ENCODE results near the gene PLK5.

PLK5 gene

DNA sequence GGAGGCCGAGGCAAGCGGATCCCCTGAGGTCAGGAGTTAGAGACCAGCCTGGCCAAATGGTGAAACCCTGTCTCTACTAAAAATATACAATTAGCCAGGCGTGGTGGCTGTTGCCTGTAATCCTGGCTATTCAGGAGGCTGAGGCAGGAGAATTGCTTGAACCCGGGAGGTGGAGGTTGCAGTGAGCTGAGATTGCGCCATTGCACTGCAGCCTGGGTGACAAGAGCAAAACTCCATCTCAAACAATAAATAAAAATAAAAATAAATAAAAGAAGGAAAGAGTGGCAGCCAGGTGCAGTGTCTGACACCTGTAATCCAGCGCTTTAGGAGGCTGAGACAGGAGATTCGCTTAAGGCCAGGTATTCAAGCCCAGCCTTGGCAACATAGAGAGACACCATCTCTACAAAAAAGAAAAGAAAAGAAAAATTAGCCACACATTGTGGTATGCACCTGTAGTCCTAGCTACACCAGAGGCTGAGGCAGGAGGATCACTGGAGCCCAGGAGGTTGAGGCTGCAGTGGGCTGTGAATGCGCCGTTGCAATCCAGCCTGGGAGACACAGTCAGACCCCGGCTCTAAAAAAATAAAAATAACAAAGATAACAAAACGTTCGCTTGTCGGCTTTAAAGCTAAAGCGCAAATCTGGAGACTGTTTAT, 21.3 kb upstream of the PLK5 start:
- no peak overlapping the region for H3K4me3 ChIP-seq (ENCODE audit: low read depth, low read length)
- TF ChIP-seq MYC (IDR thresholded peaks at IDR 0.05; ENCODE audit: low read depth, low read length) (no peak), POLR2A (IDR thresholded peaks at IDR 0.05; ENCODE audit: extremely low read depth, insufficient read length) (no peak)
- TF ChIP-seq, protein P1, sequence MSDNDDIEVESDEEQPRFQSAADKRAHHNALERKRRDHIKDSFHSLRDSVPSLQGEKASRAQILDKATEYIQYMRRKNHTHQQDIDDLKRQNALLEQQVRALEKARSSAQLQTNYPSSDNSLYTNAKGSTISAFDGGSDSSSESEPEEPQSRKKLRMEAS (IDR thresholded peaks at IDR 0.05; ENCODE audit: low read depth, low read length) = no peak
- TF ChIP-seq, protein P2, sequence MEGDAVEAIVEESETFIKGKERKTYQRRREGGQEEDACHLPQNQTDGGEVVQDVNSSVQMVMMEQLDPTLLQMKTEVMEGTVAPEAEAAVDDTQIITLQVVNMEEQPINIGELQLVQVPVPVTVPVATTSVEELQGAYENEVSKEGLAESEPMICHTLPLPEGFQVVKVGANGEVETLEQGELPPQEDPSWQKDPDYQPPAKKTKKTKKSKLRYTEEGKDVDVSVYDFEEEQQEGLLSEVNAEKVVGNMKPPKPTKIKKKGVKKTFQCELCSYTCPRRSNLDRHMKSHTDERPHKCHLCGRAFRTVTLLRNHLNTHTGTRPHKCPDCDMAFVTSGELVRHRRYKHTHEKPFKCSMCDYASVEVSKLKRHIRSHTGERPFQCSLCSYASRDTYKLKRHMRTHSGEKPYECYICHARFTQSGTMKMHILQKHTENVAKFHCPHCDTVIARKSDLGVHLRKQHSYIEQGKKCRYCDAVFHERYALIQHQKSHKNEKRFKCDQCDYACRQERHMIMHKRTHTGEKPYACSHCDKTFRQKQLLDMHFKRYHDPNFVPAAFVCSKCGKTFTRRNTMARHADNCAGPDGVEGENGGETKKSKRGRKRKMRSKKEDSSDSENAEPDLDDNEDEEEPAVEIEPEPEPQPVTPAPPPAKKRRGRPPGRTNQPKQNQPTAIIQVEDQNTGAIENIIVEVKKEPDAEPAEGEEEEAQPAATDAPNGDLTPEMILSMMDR (IDR thresholded peaks at IDR 0.05; ENCODE audit: low read depth, low read length) = no peak
- DNase-seq (ENCODE audit: low read depth) = no peak

- TF ChIP-seq POLR2A (IDR thresholded peaks at IDR 0.05; ENCODE audit: extremely low read depth, insufficient read length) (no peak), MYC (IDR thresholded peaks at IDR 0.05; ENCODE audit: low read depth, low read length) (peak; percentile 84)
- TF ChIP-seq, protein P1 (IDR thresholded peaks at IDR 0.05; ENCODE audit: low read depth, low read length) = peak; percentile 81
- TF ChIP-seq, protein P2 (IDR thresholded peaks at IDR 0.05; ENCODE audit: low read depth, low read length) = peak; percentile 45
- no peak overlapping the region for H3K4me3 ChIP-seq (ENCODE audit: low read depth, low read length)
- DNase-seq (ENCODE audit: low read depth) = peak; percentile 53
Observed at GRCh38 chr19:1503089-1503924, 20.6 kb upstream of the PLK5 start.

DNA sequence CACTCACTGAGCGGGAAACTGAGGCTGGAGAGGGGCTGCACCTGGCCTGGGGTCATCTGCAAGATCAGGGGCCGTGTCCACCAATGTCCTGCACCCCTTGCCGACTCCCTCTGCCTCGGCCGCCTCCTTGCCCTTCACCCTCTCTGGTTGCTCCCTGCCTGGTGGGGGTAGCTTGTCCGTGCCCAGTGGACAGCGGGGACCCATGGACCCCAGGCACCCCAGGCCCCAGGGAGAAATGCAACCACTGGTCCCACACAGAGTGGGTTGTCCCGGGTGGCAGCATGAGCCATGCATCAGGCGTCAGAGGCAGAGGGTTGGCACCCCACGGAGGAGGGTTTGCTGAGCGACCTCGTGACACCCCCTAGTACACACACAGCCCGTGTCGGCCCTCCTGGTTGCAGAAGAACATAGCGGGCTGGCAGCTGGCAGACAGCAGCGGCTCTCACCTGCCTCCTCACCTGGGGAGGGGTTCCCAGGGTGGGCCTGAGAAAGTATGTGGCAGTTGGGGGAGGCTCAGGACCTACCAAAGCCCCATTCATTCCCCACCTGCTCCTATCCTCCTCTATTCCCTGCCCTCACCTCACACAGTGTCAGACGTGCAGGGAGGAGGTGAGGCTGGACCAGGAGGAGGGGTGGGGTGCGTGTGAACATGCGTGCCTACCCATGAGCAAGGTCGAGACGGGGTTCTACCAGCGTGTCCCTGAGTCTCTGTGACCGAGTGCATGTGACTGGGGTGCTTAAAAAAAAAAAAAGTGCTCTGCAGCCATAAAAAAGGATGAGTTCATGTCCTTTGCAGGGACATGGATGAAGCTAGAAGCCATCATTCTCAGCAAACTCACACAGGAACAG, 19.7 kb upstream of the PLK5 start:
- TF ChIP-seq MYC (IDR thresholded peaks at IDR 0.05; ENCODE audit: low read depth, low read length) (no peak), POLR2A (IDR thresholded peaks at IDR 0.05; ENCODE audit: extremely low read depth, insufficient read length) (no peak)
- TF ChIP-seq, protein P1 (IDR thresholded peaks at IDR 0.05; ENCODE audit: low read depth, low read length) = no peak
- TF ChIP-seq, protein P2 (IDR thresholded peaks at IDR 0.05; ENCODE audit: low read depth, low read length) = no peak

GRCh38 chr19:1505012-1505411, 18.9 kb upstream of the PLK5 start:
- no peak overlapping the region for H3K4me3 ChIP-seq (ENCODE audit: low read depth, low read length)
- DNase-seq (ENCODE audit: low read depth) = no peak
- TF ChIP-seq, protein P2 (IDR thresholded peaks at IDR 0.05; ENCODE audit: low read depth, low read length) = no peak
- no peak for TF ChIP-seq POLR2A (IDR thresholded peaks at IDR 0.05; ENCODE audit: extremely low read depth, insufficient read length)
- TF ChIP-seq MYC (IDR thresholded peaks at IDR 0.05; ENCODE audit: low read depth, low read length) = no peak
- TF ChIP-seq, protein P1 (IDR thresholded peaks at IDR 0.05; ENCODE audit: low read depth, low read length) = no peak

More for the DNA sequence above, 19.7 kb upstream of the PLK5 start:
- no peak for DNase-seq (ENCODE audit: low read depth)
- H3K4me3 ChIP-seq (ENCODE audit: low read depth, low read length) = no peak overlapping the region

Measured in NB4 (cell line).